Thyroid gland (tissue), 4 donors: ENCODE results near the gene DQX1.

Source experiments
- POLR2A ChIP-seq, 2 donors: fragments of 450-650 bp; IDR thresholded peaks; one replicate each; pipeline ENCODE4 v1.6.1; 2017; ENCODE audit warnings: antibody characterized with exemption in 2 of 2, mild to moderate bottlenecking in 2 of 2, moderate library complexity in 1 of 2
- TF ChIP-seq, protein P1 (sequence below), 6 experiments: fragments of 200-600 bp in 3 of 6; fragments of 450-650 bp in 3 of 6; sonication (generic) in 3 of 6; IDR thresholded peaks; one replicate each; pipeline ENCODE4 v1.5.1; 2016 to 2019; ENCODE audit warnings: antibody characterized with exemption in 6 of 6, mild to moderate bottlenecking in 2 of 6, inconsistent platforms in 1 of 6, moderate library complexity in 1 of 6

- TF ChIP-seq, protein P1, sequence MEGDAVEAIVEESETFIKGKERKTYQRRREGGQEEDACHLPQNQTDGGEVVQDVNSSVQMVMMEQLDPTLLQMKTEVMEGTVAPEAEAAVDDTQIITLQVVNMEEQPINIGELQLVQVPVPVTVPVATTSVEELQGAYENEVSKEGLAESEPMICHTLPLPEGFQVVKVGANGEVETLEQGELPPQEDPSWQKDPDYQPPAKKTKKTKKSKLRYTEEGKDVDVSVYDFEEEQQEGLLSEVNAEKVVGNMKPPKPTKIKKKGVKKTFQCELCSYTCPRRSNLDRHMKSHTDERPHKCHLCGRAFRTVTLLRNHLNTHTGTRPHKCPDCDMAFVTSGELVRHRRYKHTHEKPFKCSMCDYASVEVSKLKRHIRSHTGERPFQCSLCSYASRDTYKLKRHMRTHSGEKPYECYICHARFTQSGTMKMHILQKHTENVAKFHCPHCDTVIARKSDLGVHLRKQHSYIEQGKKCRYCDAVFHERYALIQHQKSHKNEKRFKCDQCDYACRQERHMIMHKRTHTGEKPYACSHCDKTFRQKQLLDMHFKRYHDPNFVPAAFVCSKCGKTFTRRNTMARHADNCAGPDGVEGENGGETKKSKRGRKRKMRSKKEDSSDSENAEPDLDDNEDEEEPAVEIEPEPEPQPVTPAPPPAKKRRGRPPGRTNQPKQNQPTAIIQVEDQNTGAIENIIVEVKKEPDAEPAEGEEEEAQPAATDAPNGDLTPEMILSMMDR (IDR thresholded peaks at IDR 0.05) = no peak
- no peak for TF ChIP-seq POLR2A (IDR thresholded peaks at IDR 0.05)
Measured at GRCh38 chr2:74575320-74575719, 49.3 kb upstream of the DQX1 start.
